Osteoblast (primary cell): Measurements from ENCODE around the gene NCAM2. TPM values are rescaled to one million over a fixed set of nuclear protein-coding genes. Genes with fewer than 3 reads are reported as not detected.

Experiments used
- DNase-seq: peaks from one replicate; pipeline ENCODE4 v3.0.0; 2011; ENCODE audit warnings: low spot score, mixed read lengths; ENCODE audit not compliant: insufficient read length; ENCODE audit errors: missing footprints
- H2AFZ ChIP-seq: 2 replicates; pipeline ENCODE4 v1.6.0; 2011; ENCODE audit warnings: mild to moderate bottlenecking, low read length
- H3K27ac ChIP-seq: 2 replicates; pipeline ENCODE4 v1.5.1; 2011; ENCODE audit warnings: mild to moderate bottlenecking, low read depth, low read length, moderate library complexity
- H3K27me3 ChIP-seq: 2 replicates; pipeline ENCODE4 v1.6.0; 2012; ENCODE audit warnings: mild to moderate bottlenecking, control low read depth, inconsistent platforms, low read length, moderate library complexity; ENCODE audit not compliant: insufficient read depth
- H3K36me3 ChIP-seq: 2 replicates; pipeline ENCODE4 v1.5.1; 2011; ENCODE audit warnings: mild to moderate bottlenecking, low read length, control low read depth, moderate library complexity; ENCODE audit not compliant: insufficient read depth
- H3K4me1 ChIP-seq: 2 replicates; pipeline ENCODE4 v1.5.1; 2011; ENCODE audit warnings: mild to moderate bottlenecking, low read length, control low read depth, moderate library complexity; ENCODE audit not compliant: insufficient read depth
- H3K4me2 ChIP-seq: 2 replicates; pipeline ENCODE4 v1.6.0; 2011; ENCODE audit warnings: mild to moderate bottlenecking, low read length; ENCODE audit not compliant: insufficient read depth
- H3K4me3 ChIP-seq: fragments of 200-600 bp; sonication (generic); 3 replicates; pipeline ENCODE4 v1.5.1; 2012; ENCODE audit warnings: mild to moderate bottlenecking, low read length, inconsistent platforms; ENCODE audit not compliant: insufficient read depth
- H3K79me2 ChIP-seq: 2 replicates; pipeline ENCODE4 v1.6.0; 2012; ENCODE audit warnings: mild to moderate bottlenecking, low read length, control low read depth, inconsistent platforms; ENCODE audit not compliant: insufficient read depth
- H3K9me3 ChIP-seq: 2 replicates; pipeline ENCODE4 v1.5.1; 2011; ENCODE audit warnings: low read depth, low read length, control low read depth
- H4K20me1 ChIP-seq: 2 replicates; pipeline ENCODE4 v1.6.0; 2012; ENCODE audit warnings: mild to moderate bottlenecking, low read length, control low read depth; ENCODE audit not compliant: insufficient read depth
- CTCF ChIP-seq: IDR thresholded peaks from 2 replicates; pipeline ENCODE4 v1.5.1; 2011; ENCODE audit warnings: mild to moderate bottlenecking, low read depth, low read length, moderate library complexity; ENCODE audit errors: extremely low read depth
- total RNA-seq: library from RNA; depleted of rRNA; stranded (reverse); fragments of >200 nt; gene quantifications from 2 replicates; pipeline ENCODE4 v1.2.3, GENCODE V29; 2012

Gene NCAM2
- total RNA-seq, 1 donor, result 8.0 TPM

GRCh38 chr21:21101911-21102310 is 103.7 kb downstream of the NCAM2 start:
- Histone ChIP-seq H3K36me3 (no peaks in the 10 kb centered on the region), H3K27ac (no peak overlapping the region), H4K20me1 (no peaks in the 10 kb centered on the region), H3K4me2 (no peak overlapping the region), H3K4me1 (no peaks in the 10 kb centered on the region), H3K27me3 (no peaks in the 10 kb centered on the region), H2AFZ (no peak overlapping the region), H3K9me3 (no peaks in the 10 kb centered on the region), H3K4me3 (no peak overlapping the region), H3K79me2 (no peaks in the 10 kb centered on the region)
- no peak for DNase-seq
- TF ChIP-seq CTCF, result no peak

GRCh38 chr21:21102896-21103295 is 104.7 kb downstream of the NCAM2 start:
- Histone ChIP-seq H3K4me1 (no peaks in the 10 kb centered on the region), H3K4me2 (no peak overlapping the region), H2AFZ (no peak overlapping the region), H3K27ac (no peak overlapping the region), H4K20me1 (no peaks in the 10 kb centered on the region), H3K36me3 (no peaks in the 10 kb centered on the region), H3K27me3 (no peaks in the 10 kb centered on the region), H3K79me2 (no peaks in the 10 kb centered on the region), H3K9me3 (no peaks in the 10 kb centered on the region), H3K4me3 (no peak overlapping the region)
- no peak for TF ChIP-seq CTCF
- no peak for DNase-seq

- Histone ChIP-seq H3K9me3 (no peaks in the 10 kb centered on the region), H3K79me2 (no peaks in the 10 kb centered on the region), H3K27me3 (no peaks in the 10 kb centered on the region), H3K27ac (no peak overlapping the region), H3K4me1 (no peaks in the 10 kb centered on the region), H3K4me2 (no peak overlapping the region), H3K4me3 (no peak overlapping the region), H2AFZ (no peak overlapping the region), H3K36me3 (no peaks in the 10 kb centered on the region), H4K20me1 (no peaks in the 10 kb centered on the region)
- TF ChIP-seq CTCF, result no peak
- DNase-seq, result no peak
Measured at GRCh38 chr21:21103692-21104091, 105.5 kb downstream of the NCAM2 start.

- Histone ChIP-seq H3K36me3 (no peaks in the 10 kb centered on the region), H3K27me3 (no peaks in the 10 kb centered on the region), H3K79me2 (no peaks in the 10 kb centered on the region), H3K4me1 (no peaks in the 10 kb centered on the region), H3K9me3 (peaks cover 3% of the 10 kb centered on the region), H3K27ac (no peak overlapping the region), H3K4me2 (no peak overlapping the region), H4K20me1 (no peaks in the 10 kb centered on the region), H2AFZ (no peak overlapping the region), H3K4me3 (no peak overlapping the region)
- no peak for DNase-seq
- TF ChIP-seq CTCF, result no peak
Measured at GRCh38 chr21:21109736-21110135, 111.5 kb downstream of the NCAM2 start.
